Right lobe of liver (tissue), 4 donors: ENCODE measurements around the gene CLN3.
"Not testable (repeated sequence)": the region's sequence is repeated elsewhere in the genome, so short reads cannot be mapped to it uniquely, and the experiment has no call there.

Experiments
- CTCF ChIP-seq, 4 donors: fragments of 200-600 bp in 3 of 4; fragments of 450-650 bp in 1 of 4; IDR thresholded peaks; one replicate each; pipeline versions ENCODE4 v1.5.1 to v1.8.0; 2016 to 2022; ENCODE audit warnings: antibody characterized with exemption in 4 of 4, mild to moderate bottlenecking in 2 of 4
- POLR2A ChIP-seq: fragments of 450-650 bp; IDR thresholded peaks from one replicate; pipeline ENCODE4 v1.6.1; 2017; ENCODE audit warnings: antibody characterized with exemption, mild to moderate bottlenecking
- donor health status: DM: no; HTN: no; CAD: no.
- donor health status: DM: no; HTN: no; CAD: no.
- donor health status: DM: no; HTN: yes; CAD: no.

- not testable (repeated sequence) for TF ChIP-seq CTCF (IDR thresholded peaks at IDR 0.05); POLR2A
These were observed 56.5 kb downstream of the CLN3 start for GRCh38 chr16:28435340-28435739.
